HG02678 (cell line): Measurements from ENCODE around the gene MTHFD1.

Experiments used
- ATAC-seq: cut with Tn5 transposase; IDR thresholded peaks from one replicate; pipeline ENCODE4 v1.9.1; 2021; ENCODE audit warnings: mild to moderate bottlenecking, moderate library complexity; ENCODE audit not compliant: unreplicated experiment

MTHFD1 gene

GRCh38 chr14:64444984-64445845, 57.1 kb downstream of the MTHFD1 start:
- peak; percentile 98 for ATAC-seq

GRCh38 chr14:64447876-64448670, 59.9 kb downstream of the MTHFD1 start:
- no peak for ATAC-seq

- ATAC-seq: no peak
Measured at GRCh38 chr14:64450255-64450654, 62.1 kb downstream of the MTHFD1 start.

- no peak for ATAC-seq
Measured at GRCh38 chr14:64454671-64455070, 66.5 kb downstream of the MTHFD1 start.

GRCh38 chr14:64459405-64460136, 71.4 kb downstream of the MTHFD1 start:
- no peak for ATAC-seq

- no peak for ATAC-seq
Measured at GRCh38 chr14:64461221-64461620, 73.1 kb downstream of the MTHFD1 start.

- ATAC-seq: no peak
Measured at GRCh38 chr14:64463195-64463594, 75.0 kb downstream of the MTHFD1 start.

- ATAC-seq: no peak
Measured at GRCh38 chr14:64463873-64464272, 75.7 kb downstream of the MTHFD1 start.

- ATAC-seq: no peak
Measured at GRCh38 chr14:64464651-64465050, 76.5 kb downstream of the MTHFD1 start.

GRCh38 chr14:64465191-64465822, 77.2 kb downstream of the MTHFD1 start, which contains the start of gene AKAP5:
Gene AKAP5, plus strand, starts transcription at chr14:64465499. Its CDS starts 2,896 bp downstream, at chr14:64468395.
- ATAC-seq: peak; percentile 71

GRCh38 chr14:64465831-64466554, 77.8 kb downstream of the MTHFD1 start:
- ATAC-seq: peak; percentile 6

- ATAC-seq: no peak
Measured at GRCh38 chr14:64467101-64467500, 78.9 kb downstream of the MTHFD1 start.

GRCh38 chr14:64467566-64467965, 79.4 kb downstream of the MTHFD1 start:
- no peak for ATAC-seq

GRCh38 chr14:64468451-64468850, 80.3 kb downstream of the MTHFD1 start:
- no peak for ATAC-seq

GRCh38 chr14:64474041-64474440, 85.9 kb downstream of the MTHFD1 start:
- ATAC-seq: no peak

GRCh38 chr14:64474698-64475097, 86.5 kb downstream of the MTHFD1 start:
- ATAC-seq: no peak

GRCh38 chr14:64475585-64476273, 87.6 kb downstream of the MTHFD1 start:
- ATAC-seq: no peak

GRCh38 chr14:64476438-64476837, 88.3 kb downstream of the MTHFD1 start:
- ATAC-seq: no peak

- no peak for ATAC-seq
Measured at GRCh38 chr14:64478634-64479250, 90.6 kb downstream of the MTHFD1 start.
